Endothelial cell of umbilical vein (primary cell): ENCODE data around the gene MYO6. TPM values are rescaled to one million over a fixed set of nuclear protein-coding genes. Genes with fewer than 3 reads are reported as not detected.

Experiments used
- BruUV-seq: library from RNA; stranded (reverse); fragments of 400-500 nt; replicated peaks from 2 replicates; lab custom pipeline; 2021; lab: Mats Ljungman, UMichigan
- CTCF ChIA-PET: fragments of 300-600, 350-600 bp; sonication (Branson Sonifier 250); formaldehyde crosslinking; loops from one replicate; lab custom pipeline; 2021; ENCODE audit warnings: antibody characterized with exemption, inconsistent platforms; lab: Charles Lee
- POLR2A ChIA-PET: fragments of 300-600, 350-600 bp; sonication (Branson Sonifier 250); formaldehyde crosslinking; loops from one replicate; lab custom pipeline; 2021; ENCODE audit warnings: antibody characterized with exemption, inconsistent platforms; lab: Charles Lee
- DNase-seq: peaks from one replicate; pipeline ENCODE4 v3.0.0-alpha.2; 2011; ENCODE audit warnings: low read depth, low spot score
- FAIRE-seq: peaks from 2 replicates; lab custom pipeline; 2011; peaks lifted over from hg19 to GRCh38; lab: Jason Lieb, UNC
- H2AFZ ChIP-seq: 2 replicates; pipeline ENCODE4 v1.6.0; 2012; ENCODE audit warnings: low read depth, low read length, control low read depth, inconsistent platforms
- H3K27ac ChIP-seq: 2 replicates; pipeline ENCODE4 v1.5.1; 2011; ENCODE audit warnings: low read depth, mild to moderate bottlenecking, control low read depth, low read length, moderate library complexity; ENCODE audit not compliant: insufficient read depth
- H3K27me3 ChIP-seq, 2 experiments: 2 replicates each; pipeline versions ENCODE4 v1.6.0 to v1.6.1; 2011; ENCODE audit warnings: low read length in 2 of 2, mixed read lengths in 1 of 2; ENCODE audit not compliant: control insufficient read depth in 2 of 2, insufficient read depth in 2 of 2
- H3K36me3 ChIP-seq, 2 experiments: 2 replicates in 1 of 2; 3 replicates in 1 of 2; pipeline ENCODE4 v1.5.1; 2011; ENCODE audit warnings: low read length in 2 of 2, mild to moderate bottlenecking in 1 of 2, moderate library complexity in 1 of 2; ENCODE audit not compliant: control insufficient read depth in 2 of 2, insufficient read depth in 2 of 2; ENCODE audit errors: extremely low read depth in 1 of 2
- H3K4me1 ChIP-seq: 3 replicates; pipeline ENCODE4 v1.5.1; 2011; ENCODE audit warnings: mild to moderate bottlenecking, low read length; ENCODE audit not compliant: control insufficient read depth, insufficient read depth; ENCODE audit errors: extremely low read depth
- H3K4me2 ChIP-seq: 2 replicates; pipeline ENCODE4 v1.6.1; 2011; ENCODE audit warnings: low read length, control low read depth, mixed read lengths; ENCODE audit not compliant: insufficient read depth
- H3K4me3 ChIP-seq, 3 experiments: fragments of 200-600 bp in 1 of 3; sonication (generic), shearing (Covaris generic) in 1 of 3; replicated peaks in 1 of 3; 2 replicates each; pipeline ENCODE4 v1.5.1; 2011 to 2016; ENCODE audit warnings: control low read depth in 3 of 3, low read length in 3 of 3, mild to moderate bottlenecking in 2 of 3, inconsistent platforms in 1 of 3, low read depth in 1 of 3, moderate library complexity in 1 of 3; ENCODE audit not compliant: insufficient read depth in 1 of 3
- H3K79me2 ChIP-seq: 2 replicates; pipeline ENCODE4 v1.6.0; 2012; ENCODE audit warnings: low read length, inconsistent platforms; ENCODE audit not compliant: control insufficient read depth, insufficient read depth
- H3K9ac ChIP-seq: replicated peaks from 2 replicates; pipeline ENCODE3; 2011; ENCODE audit warnings: low read length, control low read depth; ENCODE audit not compliant: insufficient read depth; ENCODE audit errors: extremely low read depth
- H3K9me1 ChIP-seq: replicated peaks from 3 replicates; pipeline ENCODE4 v1.6.0; 2011; ENCODE audit warnings: mild to moderate bottlenecking, low read length; ENCODE audit not compliant: control insufficient read depth, insufficient read depth; ENCODE audit errors: extremely low read depth
- H3K9me3 ChIP-seq: replicated peaks from 2 replicates; pipeline ENCODE4 v1.5.1; 2012; ENCODE audit warnings: low read length, inconsistent platforms; ENCODE audit not compliant: control insufficient read depth, insufficient read depth
- H4K20me1 ChIP-seq: replicated peaks from 2 replicates; pipeline ENCODE3; 2011; ENCODE audit warnings: mild to moderate bottlenecking, low read length; ENCODE audit not compliant: control insufficient read depth, insufficient read depth; ENCODE audit errors: extremely low read depth
- EZH2 ChIP-seq: IDR thresholded peaks from 2 replicates; pipeline ENCODE4 v1.6.1; 2012; ENCODE audit warnings: borderline replicate concordance, low read depth, mild to moderate bottlenecking, moderate library complexity, low read length, inconsistent platforms; ENCODE audit not compliant: severe bottlenecking
- FOS ChIP-seq: IDR thresholded peaks from 2 replicates; pipeline ENCODE4 v1.6.1; 2011; ENCODE audit warnings: mild to moderate bottlenecking, low read length, moderate library complexity, borderline replicate concordance; ENCODE audit not compliant: insufficient read depth
- GATA2 ChIP-seq: IDR thresholded peaks from 2 replicates; pipeline ENCODE4 v1.7.0; 2011; ENCODE audit warnings: low read depth, mild to moderate bottlenecking, moderate library complexity, mixed read lengths, low read length; ENCODE audit not compliant: insufficient read length, insufficient read depth
- JUN ChIP-seq: IDR thresholded peaks from 2 replicates; pipeline ENCODE4 v1.6.1; 2011; ENCODE audit warnings: borderline replicate concordance, low read depth; ENCODE audit not compliant: insufficient read length, insufficient read depth
- MAX ChIP-seq: IDR thresholded peaks from 2 replicates; pipeline ENCODE4 v1.6.1; 2011; ENCODE audit not compliant: insufficient read depth, insufficient read length
- MYC ChIP-seq: IDR thresholded peaks from one replicate; pipeline ENCODE4 v1.6.1; 2011; ENCODE audit warnings: mild to moderate bottlenecking, low read depth, low read length
- POLR2A ChIP-seq: IDR thresholded peaks from 2 replicates; pipeline ENCODE4 v1.6.1; 2012; ENCODE audit warnings: low read depth, mild to moderate bottlenecking, control low read depth, low read length
- POLR2AphosphoS5 ChIP-seq: IDR thresholded peaks from 2 replicates; pipeline ENCODE4 v1.6.1; 2012; ENCODE audit warnings: low read depth, mild to moderate bottlenecking, control low read depth, low read length, moderate library complexity; ENCODE audit not compliant: insufficient read depth
- dilution Hi-C: fragments of 300-500 bp; cut with MboI; formaldehyde crosslinking; loops from one replicate; pipeline ENCODE4 v1.15.0; 2019; ENCODE audit warnings: low sequenced_read_pairs; ENCODE audit not compliant: extremely low pct_ligation_motif_present
- intact Hi-C: fragments of 100-400 bp; cut with micrococcal nuclease; formaldehyde crosslinking; loops from one replicate; pipeline ENCODE4 v1.10.0; 2022
- polyA plus RNA-seq, 4 experiments: library from polyadenylated mRNA; depleted of rRNA in 3 of 4; stranded (reverse) in 3 of 4; unstranded in 1 of 4; fragments of >200 nt; gene quantifications; 2 replicates each; pipeline versions ENCODE4 v1.2.1 to v1.2.3, GENCODE V29; 2011 to 2012; ENCODE audit warnings: missing spikeins in 1 of 4
- total RNA-seq: library from RNA; stranded (reverse); gene quantifications from 2 replicates; pipeline ENCODE4 v1.2.3, GENCODE V29; 2021
- TF ChIP-seq, protein P1 (sequence below), 2 donors: IDR thresholded peaks; 1 replicate in 1 of 2; 2 replicates in 1 of 2; pipeline ENCODE4 v1.5.1; 2011; ENCODE audit warnings: low read length in 2 of 2, mild to moderate bottlenecking in 2 of 2, moderate library complexity in 2 of 2, control low read depth in 1 of 2, inconsistent platforms in 1 of 2, low read depth in 1 of 2; ENCODE audit not compliant: insufficient read depth in 1 of 2; ENCODE audit errors: extremely low read depth in 1 of 2

Gene MYO6
- total and polyA plus RNA-seq, 2 donors (not counting 3 experiments of a cell fraction or from before 2014, with no cell fraction given) = 15.5 to 68.0 TPM

DNA sequence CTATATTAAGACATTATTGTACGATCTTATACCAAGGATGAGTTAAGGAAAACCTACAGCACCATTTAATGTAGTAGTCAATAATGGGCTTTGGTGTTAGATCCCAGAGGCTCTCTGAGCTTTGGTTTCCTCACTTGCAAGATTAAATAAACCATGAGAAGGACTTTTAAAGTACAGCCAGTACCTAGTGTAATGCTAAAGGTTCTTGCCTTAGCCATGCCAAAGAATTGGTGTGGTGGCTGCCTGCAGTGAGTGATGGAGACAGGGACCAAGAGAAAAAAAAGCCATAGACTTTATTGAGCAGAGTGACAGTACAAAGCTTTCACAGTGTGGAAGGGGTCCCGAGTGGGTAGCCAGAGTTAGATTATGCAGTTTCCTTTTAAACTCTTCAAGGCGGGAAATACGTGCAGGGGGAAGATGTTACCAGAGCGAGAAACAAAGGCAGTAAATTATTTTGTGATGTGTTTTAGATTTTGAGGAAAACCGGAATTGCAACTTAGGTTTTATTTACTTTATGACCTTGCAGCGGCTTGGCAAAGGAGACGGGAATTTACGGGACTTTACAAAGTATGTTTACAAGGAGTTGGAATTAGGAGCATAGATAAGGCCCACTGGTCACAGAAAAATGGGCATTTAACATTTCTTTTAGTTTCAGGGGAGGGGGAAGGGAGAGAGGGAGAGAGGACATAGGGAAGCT, 100.4 kb downstream of the MYO6 start:
- peak overlapping the region; percentile 81 for H3K4me2 ChIP-seq

More for the DNA sequence above, 100.4 kb downstream of the MYO6 start:
- no peaks in the 10 kb centered on the region for H3K9me3 ChIP-seq
- intact Hi-C loops (loop anchor here (2.0 kb wide), 1 partner anchor 101 kb away; the partner anchor contains the start of gene MYO6), dilution Hi-C loops (no loop called here)
- H3K9ac ChIP-seq = no peak overlapping the region
- peak overlapping the region; percentile 2 for H2AFZ ChIP-seq
- CTCF ChIA-PET = interaction anchor here (2.0 to 2.3 kb wide), 2 partner anchors 9 to 44 kb away, joined by 5 to 10 read pairs; no protein-coding TSS in a partner anchor
- DNase-seq = peak; percentile 58
- H3K4me1 ChIP-seq = peaks cover 47% of the 10 kb centered on the region
- no peaks in the 10 kb centered on the region for H3K36me3 ChIP-seq
- H3K79me2 ChIP-seq = no peaks in the 10 kb centered on the region
- POLR2A ChIA-PET = no interaction called here
- TF ChIP-seq FOS = no peak
- TF ChIP-seq, protein P1, sequence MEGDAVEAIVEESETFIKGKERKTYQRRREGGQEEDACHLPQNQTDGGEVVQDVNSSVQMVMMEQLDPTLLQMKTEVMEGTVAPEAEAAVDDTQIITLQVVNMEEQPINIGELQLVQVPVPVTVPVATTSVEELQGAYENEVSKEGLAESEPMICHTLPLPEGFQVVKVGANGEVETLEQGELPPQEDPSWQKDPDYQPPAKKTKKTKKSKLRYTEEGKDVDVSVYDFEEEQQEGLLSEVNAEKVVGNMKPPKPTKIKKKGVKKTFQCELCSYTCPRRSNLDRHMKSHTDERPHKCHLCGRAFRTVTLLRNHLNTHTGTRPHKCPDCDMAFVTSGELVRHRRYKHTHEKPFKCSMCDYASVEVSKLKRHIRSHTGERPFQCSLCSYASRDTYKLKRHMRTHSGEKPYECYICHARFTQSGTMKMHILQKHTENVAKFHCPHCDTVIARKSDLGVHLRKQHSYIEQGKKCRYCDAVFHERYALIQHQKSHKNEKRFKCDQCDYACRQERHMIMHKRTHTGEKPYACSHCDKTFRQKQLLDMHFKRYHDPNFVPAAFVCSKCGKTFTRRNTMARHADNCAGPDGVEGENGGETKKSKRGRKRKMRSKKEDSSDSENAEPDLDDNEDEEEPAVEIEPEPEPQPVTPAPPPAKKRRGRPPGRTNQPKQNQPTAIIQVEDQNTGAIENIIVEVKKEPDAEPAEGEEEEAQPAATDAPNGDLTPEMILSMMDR (IDR thresholded peaks at IDR 0.05; ENCODE audit: extremely low read depth in 1 of 2, insufficient read depth in 1 of 2, low read depth in 1 of 2, low read length in 2 of 2) = no peak
- TF ChIP-seq GATA2 = no peak
- no peak for TF ChIP-seq MAX
- no peak for TF ChIP-seq POLR2AphosphoS5
- no peak for TF ChIP-seq POLR2A
- TF ChIP-seq JUN = no peak
- TF ChIP-seq MYC = no peak
- TF ChIP-seq EZH2 = no peak
- H3K9me1 ChIP-seq = no peaks in the 10 kb centered on the region
- H3K4me3 ChIP-seq = peak overlapping the region in 1 of 3 experiments; percentile 33
- FAIRE-seq = no peak
- no peaks in the 10 kb centered on the region for H4K20me1 ChIP-seq
- no TSS peak for BruUV-seq
- H3K27me3 ChIP-seq = no peaks in the 10 kb centered on the region
- H3K27ac ChIP-seq = peak overlapping the region; percentile 40
